HG02623 (cell line): Measurements from ENCODE around the gene OR5C1.
"Not testable (repeated sequence)": the region's sequence is repeated elsewhere in the genome, so short reads cannot be mapped to it uniquely, and the experiment has no call there.

ENCODE experiments used
- ATAC-seq: cut with Tn5 transposase; IDR thresholded peaks from one replicate; pipeline ENCODE4 v1.9.1; 2021; ENCODE audit warnings: moderate library complexity; ENCODE audit not compliant: unreplicated experiment

The OR5C1 gene

DNA sequence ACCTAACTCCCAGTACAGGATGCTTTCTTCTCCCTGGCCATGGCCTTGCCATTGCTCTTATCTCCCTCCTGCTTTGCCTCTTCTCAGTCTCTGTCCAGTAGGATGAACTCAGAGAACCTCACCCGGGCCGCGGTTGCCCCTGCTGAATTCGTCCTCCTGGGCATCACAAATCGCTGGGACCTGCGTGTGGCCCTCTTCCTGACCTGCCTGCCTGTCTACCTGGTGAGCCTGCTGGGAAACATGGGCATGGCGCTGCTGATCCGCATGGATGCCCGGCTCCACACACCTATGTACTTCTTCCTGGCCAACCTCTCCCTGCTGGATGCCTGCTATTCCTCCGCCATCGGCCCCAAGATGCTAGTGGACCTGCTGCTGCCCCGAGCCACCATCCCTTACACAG is at the start of gene OR5C1:
OR5C1 (plus strand) TSS at position 103 of the 400 bp plus-strand sequence; CDS start at position 103, 0 bp downstream.
- no peak for ATAC-seq

- no peak for ATAC-seq
Measured at GRCh38 chr9:122742003-122742402, 46.7 kb upstream of the OR5C1 start, which contains the start of gene OR1L6. TSS of gene OR1L6 (plus strand) at chr9:122742303. CDS start at chr9:122749848, 7,545 bp downstream.

- no peak for ATAC-seq
Measured at GRCh38 chr9:122754825-122755224, 33.9 kb upstream of the OR5C1 start.

- no peak for ATAC-seq
Measured at GRCh38 chr9:122767817-122768216, 20.9 kb upstream of the OR5C1 start.

GRCh38 chr9:122777052-122777451 is 11.7 kb upstream of the OR5C1 start:
- ATAC-seq, result no peak

GRCh38 chr9:122777935-122778627 is 10.7 kb upstream of the OR5C1 start:
- no peak for ATAC-seq

GRCh38 chr9:122779181-122779580 is 9.6 kb upstream of the OR5C1 start:
- no peak for ATAC-seq

GRCh38 chr9:122780026-122780425 is 8.7 kb upstream of the OR5C1 start:
- no peak for ATAC-seq

DNA sequence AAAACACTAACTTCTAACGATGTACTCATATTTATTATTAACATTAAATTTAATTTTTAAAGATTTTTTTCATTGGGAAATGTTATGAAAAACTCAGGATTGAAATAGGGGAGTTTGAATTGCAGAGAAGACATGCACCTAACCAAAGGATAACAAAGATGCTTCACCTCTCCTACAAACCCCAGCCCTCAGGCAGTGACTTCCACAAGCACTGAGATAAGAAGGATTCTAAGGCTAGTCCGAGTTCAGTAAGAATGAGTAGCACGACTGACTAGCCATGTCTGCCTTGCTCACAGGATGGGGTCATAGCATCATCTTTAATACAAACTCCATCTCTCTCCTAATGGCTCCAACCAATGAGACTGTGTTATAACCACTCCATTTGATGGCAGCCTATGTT is 7.1 kb upstream of the OR5C1 start:
- ATAC-seq, result no peak

- ATAC-seq, result no peak
Measured at GRCh38 chr9:122785269-122785668, 3.5 kb upstream of the OR5C1 start.

DNA sequence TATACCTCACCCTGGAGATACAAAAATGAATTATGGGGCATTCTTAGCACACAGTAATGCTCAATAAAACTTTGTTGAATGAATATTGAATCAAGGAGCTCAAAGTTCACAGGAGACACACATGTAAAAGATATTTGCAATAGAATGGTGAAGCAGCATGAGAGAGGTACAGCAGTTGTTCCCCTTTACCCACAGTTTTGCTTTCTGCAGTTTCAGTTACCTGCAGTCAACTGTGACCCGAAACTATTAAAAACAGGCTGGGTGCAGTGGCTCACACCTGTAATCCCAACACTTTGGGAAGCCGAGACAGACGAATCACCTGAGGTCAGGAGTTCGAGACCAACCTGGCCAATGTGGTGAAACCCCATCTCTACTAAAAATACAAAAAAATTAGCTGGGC is 2.4 kb upstream of the OR5C1 start:
- no peak for ATAC-seq

GRCh38 chr9:122789256-122790046 is 718 bp downstream of the OR5C1 start:
- no peak for ATAC-seq

GRCh38 chr9:122791872-122792669 is 3.3 kb downstream of the OR5C1 start:
- no peak for ATAC-seq

DNA sequence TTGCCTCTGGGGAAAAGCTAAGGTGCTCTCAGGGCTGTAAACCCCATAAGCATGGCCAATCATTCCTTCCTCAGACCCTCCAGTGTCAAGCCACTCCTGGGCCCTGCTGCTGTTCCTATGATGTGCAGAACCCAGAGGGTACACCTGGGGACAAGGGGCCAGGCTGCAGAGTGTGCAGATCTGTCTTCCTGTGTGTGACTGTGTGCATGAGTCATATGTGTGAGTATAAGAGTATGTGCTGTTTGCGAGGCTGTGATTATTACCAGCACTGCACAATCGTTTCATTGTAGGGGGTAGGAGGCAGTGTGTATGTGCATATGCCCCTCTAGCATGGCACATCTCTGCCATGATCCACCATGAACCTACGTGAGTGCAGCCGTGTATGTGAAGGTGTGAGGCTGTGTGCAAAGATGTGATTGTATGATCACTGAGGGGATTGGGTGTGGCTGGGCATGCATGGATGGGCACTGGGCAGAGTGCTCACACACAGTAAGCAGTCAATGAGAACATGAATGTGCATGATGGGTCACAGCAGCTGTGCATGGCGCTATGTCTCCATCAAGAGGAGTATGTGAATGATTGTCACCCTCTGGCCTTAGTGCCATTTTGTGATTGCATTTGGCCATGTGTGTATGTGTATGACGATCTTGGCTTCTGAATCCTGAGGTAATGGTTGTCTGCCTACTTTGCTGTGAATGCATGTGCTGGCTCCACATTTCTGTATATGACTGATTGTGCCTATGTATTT is 8.8 kb downstream of the OR5C1 start:
- ATAC-seq, result no peak

DNA sequence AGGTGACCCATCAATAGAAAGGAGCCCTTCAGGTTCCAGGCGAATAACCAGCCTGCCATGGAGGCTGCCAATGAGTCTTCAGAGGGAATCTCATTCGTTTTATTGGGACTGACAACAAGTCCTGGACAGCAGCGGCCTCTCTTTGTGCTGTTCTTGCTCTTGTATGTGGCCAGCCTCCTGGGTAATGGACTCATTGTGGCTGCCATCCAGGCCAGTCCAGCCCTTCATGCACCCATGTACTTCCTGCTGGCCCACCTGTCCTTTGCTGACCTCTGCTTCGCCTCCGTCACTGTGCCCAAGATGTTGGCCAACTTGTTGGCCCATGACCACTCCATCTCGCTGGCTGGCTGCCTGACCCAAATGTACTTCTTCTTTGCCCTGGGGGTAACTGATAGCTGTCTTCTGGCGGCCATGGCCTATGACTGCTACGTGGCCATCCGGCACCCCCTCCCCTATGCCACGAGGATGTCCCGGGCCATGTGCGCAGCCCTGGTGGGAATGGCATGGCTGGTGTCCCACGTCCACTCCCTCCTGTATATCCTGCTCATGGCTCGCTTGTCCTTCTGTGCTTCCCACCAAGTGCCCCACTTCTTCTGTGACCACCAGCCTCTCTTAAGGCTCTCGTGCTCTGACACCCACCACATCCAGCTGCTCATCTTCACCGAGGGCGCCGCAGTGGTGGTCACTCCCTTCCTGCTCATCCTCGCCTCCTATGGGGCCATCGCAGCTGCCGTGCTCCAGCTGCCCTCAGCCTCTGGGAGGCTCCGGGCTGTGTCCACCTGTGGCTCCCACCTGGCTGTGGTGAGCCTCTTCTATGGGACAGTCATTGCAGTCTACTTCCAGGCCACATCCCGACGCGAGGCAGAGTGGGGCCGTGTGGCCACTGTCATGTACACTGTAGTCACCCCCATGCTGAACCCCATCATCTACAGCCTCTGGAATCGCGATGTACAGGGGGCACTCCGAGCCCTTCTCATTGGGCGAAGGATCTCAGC is 11.6 kb downstream of the OR5C1 start, which contains the start of gene OR1K1:
OR1K1 (plus strand) TSS at position 58 of the 995 bp plus-strand sequence; CDS start at position 58, 0 bp downstream.
- ATAC-seq, result no peak

DNA sequence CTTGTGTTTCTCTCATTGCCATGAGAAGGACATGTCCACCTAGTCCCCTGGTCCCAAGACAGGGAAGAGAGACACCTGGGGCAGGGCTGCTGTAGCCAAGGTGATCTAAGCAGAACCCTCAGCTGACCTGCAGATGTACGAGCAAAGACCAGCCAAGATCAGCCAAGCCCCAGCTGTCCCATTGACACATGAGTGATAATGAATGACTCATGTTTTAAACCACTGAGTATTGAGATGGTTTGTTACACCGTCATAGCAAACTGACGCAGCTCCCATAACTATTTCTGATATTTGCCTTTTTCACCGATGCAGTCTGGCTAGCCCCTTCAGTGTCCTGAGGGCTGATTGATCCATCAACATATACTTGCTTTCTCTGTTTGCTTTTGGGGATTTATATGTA is 17.9 kb downstream of the OR5C1 start:
- no peak for ATAC-seq

DNA sequence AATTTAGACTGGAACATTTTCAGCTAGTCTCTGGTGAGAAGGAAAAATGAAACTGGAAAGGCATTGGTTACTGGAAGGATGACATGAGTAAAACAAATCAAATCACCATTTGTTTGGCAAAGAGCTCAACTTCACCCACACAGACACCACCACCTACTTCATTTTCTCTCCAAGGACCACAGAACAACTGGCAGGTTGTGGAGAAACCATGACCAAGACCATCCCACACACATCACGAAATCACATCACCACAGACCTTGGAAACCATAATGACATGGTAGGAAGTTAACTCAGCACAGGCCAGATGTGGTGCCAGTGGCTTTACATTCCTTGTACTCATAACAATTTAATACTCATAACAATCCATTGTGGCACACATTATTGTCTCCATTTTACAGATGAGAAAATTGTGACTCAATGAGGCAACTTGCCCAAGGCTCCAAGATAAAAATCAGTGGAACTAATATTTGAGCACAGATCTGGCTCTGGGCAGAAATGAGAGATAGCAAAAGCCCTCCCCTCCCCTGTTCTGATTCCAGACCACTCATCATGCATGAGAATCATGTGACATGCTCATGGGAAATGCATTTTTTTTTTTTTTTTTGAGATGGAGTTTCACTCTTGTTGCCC is 18.7 kb downstream of the OR5C1 start:
- no peak for ATAC-seq

DNA sequence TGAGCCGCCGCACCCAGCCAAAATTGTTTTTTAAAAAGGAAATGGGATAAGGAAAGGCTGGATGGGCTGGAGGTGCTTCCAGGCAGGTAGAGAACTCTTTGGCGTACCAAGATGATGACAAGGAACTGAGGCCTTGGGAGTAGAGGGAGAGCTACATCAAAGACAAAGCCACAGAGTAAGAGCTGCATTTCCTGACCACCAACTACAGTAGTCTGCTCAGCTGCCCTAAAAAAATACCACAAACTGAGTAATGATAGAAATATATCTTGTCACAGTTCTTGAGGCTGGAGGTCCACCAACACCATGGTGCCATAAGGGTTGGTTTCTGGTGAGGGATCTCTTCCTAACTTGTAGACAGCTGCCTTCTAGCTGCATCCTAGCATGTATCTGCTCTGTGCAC is 19.4 kb downstream of the OR5C1 start:
- no peak for ATAC-seq

DNA sequence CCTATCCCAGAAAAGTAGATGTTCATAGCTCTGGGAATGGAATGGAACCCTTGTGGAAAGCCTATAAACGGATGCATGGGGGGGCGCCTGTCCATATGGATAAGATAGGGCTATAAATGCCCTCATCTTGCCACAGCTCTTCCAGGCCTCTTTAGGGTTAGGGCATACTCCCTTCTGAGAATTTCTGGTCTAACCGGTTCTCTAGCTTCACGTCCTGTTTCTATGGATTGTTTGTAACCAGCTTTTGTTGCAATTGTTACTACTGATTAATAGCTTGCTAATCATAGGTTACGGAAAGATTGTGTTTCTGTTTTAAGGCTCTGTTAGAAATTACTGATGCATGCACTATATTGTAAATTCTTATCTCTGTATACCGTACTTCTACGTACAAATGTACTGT is 20.5 kb downstream of the OR5C1 start:
- ATAC-seq, result not testable (repeated sequence)
